GM23338 (cell line): ENCODE data around the gene EEF2KMT.

Experiments
- CREB1 ChIP-seq: fragments of 250-450 bp; sonication (Bioruptor Pico); IDR thresholded peaks from 2 replicates; pipeline ENCODE4 v1.5.0; 2020; ENCODE audit warnings: low read depth, mild to moderate bottlenecking, moderate library complexity
- EZH2 ChIP-seq: fragments of 200-600 bp; sonication (generic); IDR thresholded peaks from one replicate; pipeline ENCODE4 v1.8.0; 2017; ENCODE audit warnings: antibody characterized with exemption, mild to moderate bottlenecking, low read depth; ENCODE audit not compliant: unreplicated experiment
- EZH2phosphoT487 ChIP-seq: fragments of 200-600 bp; sonication (generic); IDR thresholded peaks from one replicate; pipeline ENCODE4 v1.8.1; 2018; ENCODE audit warnings: antibody characterized with exemption; ENCODE audit not compliant: unreplicated experiment
- JUNB ChIP-seq: IDR thresholded peaks from one replicate; pipeline ENCODE4 v1.6.1; 2016; ENCODE audit warnings: antibody characterized with exemption; ENCODE audit not compliant: unreplicated experiment
- NANOG ChIP-seq: IDR thresholded peaks from 2 replicates; pipeline ENCODE4 v1.6.1; 2016; ENCODE audit warnings: antibody characterized with exemption, borderline replicate concordance
- POLR2AphosphoS5 ChIP-seq: IDR thresholded peaks from 2 replicates; pipeline ENCODE4 v1.6.1; 2016; ENCODE audit warnings: antibody characterized with exemption, low read depth
- REST ChIP-seq: IDR thresholded peaks from one replicate; pipeline ENCODE4 v1.6.1; 2018; ENCODE audit warnings: antibody characterized with exemption; ENCODE audit not compliant: unreplicated experiment
- ZNF331 ChIP-seq: fragments of 250-450 bp; sonication (Bioruptor Pico); IDR thresholded peaks from 2 replicates; pipeline ENCODE4 v1.5.0; 2020; ENCODE audit warnings: low read depth, mild to moderate bottlenecking, moderate library complexity
- TF ChIP-seq, protein P1 (sequence below), 2 experiments: fragments of 200-600 bp in 1 of 2; sonication (generic) in 1 of 2; conservative IDR thresholded peaks; 2 replicates each; pipeline versions ENCODE4 v1.5.1 to v1.6.1; 2016 to 2017; ENCODE audit warnings: antibody characterized with exemption in 2 of 2, low read depth in 2 of 2, mild to moderate bottlenecking in 2 of 2, moderate library complexity in 1 of 2
- TF ChIP-seq, protein P2 (sequence below): IDR thresholded peaks from 2 replicates; pipeline ENCODE4 v1.6.1; 2016; ENCODE audit warnings: antibody characterized with exemption

GRCh38 chr16:5069854-5070253, 27.7 kb downstream of the EEF2KMT start:
- TF ChIP-seq, protein P1, sequence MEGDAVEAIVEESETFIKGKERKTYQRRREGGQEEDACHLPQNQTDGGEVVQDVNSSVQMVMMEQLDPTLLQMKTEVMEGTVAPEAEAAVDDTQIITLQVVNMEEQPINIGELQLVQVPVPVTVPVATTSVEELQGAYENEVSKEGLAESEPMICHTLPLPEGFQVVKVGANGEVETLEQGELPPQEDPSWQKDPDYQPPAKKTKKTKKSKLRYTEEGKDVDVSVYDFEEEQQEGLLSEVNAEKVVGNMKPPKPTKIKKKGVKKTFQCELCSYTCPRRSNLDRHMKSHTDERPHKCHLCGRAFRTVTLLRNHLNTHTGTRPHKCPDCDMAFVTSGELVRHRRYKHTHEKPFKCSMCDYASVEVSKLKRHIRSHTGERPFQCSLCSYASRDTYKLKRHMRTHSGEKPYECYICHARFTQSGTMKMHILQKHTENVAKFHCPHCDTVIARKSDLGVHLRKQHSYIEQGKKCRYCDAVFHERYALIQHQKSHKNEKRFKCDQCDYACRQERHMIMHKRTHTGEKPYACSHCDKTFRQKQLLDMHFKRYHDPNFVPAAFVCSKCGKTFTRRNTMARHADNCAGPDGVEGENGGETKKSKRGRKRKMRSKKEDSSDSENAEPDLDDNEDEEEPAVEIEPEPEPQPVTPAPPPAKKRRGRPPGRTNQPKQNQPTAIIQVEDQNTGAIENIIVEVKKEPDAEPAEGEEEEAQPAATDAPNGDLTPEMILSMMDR (conservative IDR thresholded peaks at IDR 0.05; ENCODE audit: low read depth in 2 of 2) = no peak
- TF ChIP-seq CREB1 (CRISPR knock-in tag) (no peak), POLR2AphosphoS5 (no peak), EZH2phosphoT487 (no peak), EZH2 (no peak), ZNF331 (CRISPR knock-in tag) (no peak), JUNB (no peak), REST (no peak), NANOG (no peak)
- TF ChIP-seq, protein P2, sequence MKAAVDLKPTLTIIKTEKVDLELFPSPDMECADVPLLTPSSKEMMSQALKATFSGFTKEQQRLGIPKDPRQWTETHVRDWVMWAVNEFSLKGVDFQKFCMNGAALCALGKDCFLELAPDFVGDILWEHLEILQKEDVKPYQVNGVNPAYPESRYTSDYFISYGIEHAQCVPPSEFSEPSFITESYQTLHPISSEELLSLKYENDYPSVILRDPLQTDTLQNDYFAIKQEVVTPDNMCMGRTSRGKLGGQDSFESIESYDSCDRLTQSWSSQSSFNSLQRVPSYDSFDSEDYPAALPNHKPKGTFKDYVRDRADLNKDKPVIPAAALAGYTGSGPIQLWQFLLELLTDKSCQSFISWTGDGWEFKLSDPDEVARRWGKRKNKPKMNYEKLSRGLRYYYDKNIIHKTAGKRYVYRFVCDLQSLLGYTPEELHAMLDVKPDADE = no peak
